HG03442 (cell line): Measurements from ENCODE around the gene LIN7B.
"Not testable (repeated sequence)": the region's sequence is repeated elsewhere in the genome, so short reads cannot be mapped to it uniquely, and the experiment has no call there.

Source experiments
- ATAC-seq: cut with Tn5 transposase; IDR thresholded peaks from one replicate; pipeline ENCODE4 v1.9.1; 2021; ENCODE audit warnings: mild to moderate bottlenecking, moderate library complexity; ENCODE audit not compliant: unreplicated experiment

The LIN7B gene

DNA sequence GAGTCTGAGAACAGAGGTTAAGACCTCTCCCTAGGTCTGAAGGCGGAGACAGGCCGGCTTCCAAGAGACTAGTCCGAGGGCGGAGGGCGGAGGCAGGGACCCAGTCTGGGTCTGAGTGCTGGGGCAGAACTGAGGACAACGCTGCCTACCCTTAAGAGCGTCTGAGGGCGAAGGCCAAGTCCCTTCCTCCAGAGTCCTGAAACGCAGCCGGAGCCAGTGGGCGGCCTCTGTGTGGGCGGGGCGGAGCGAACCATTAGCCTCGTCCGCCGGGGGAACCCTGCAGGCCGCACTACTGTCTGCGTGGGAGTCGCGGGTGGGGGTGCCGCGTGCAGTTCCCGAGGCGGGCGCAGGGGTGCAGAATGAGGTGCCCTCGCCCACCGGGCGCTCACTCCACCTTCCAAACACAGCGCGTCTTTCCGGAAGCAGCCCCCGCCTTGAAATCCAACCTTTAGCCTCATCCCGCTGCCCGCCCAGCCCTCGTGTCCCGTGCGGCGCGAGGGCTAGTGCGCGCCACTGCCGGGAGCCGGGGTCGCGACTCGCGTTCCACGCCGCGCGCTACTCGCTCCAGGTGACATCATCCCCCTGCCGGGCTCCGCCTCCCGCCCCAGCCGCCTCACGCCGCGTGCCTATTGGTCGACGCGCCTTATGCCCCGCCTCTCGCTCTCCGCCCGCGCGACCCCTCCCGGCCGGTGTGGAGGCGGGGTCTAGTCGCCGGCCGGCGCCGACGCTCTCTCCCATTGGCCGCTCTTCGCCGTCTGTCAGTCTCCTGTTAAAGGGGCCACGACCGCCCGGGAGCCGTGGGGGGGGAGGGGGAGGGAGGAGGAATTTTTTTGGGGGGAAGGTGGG, 4.6 kb downstream of the LIN7B start, which contains the start of gene C19orf73:
Gene C19orf73 (minus strand): TSS at position 579 of the 846 bp plus-strand sequence. CDS start 121 bp downstream, at position 458.
- peak; percentile 71 for ATAC-seq

GRCh38 chr19:49119411-49120324, 5.5 kb downstream of the LIN7B start, which contains the start of gene PPFIA3:
TSS of gene PPFIA3 (plus strand) at chr19:49119544. CDS start at chr19:49127874, 8,330 bp downstream.
- no peak for ATAC-seq

DNA sequence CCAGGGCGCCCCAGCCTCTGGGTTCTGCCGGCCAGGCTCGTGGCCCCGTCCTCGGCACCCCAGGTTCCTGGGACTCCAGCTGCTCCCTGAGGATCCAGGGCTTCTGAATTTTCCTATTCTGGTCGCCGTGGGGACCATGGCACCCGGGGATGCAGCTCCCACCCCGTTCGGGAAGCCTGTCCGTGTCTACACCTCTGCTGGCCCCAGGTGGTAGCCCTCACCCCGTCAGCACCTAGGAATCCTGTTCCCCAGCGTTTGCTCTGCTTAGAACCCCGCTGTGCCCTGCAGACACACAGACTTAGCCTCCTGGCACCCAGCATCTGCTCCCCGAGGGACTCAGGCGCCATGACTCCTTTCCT, 6.1 kb downstream of the LIN7B start:
- ATAC-seq = no peak

- no peak for ATAC-seq
Observed at GRCh38 chr19:49120868-49121267, 6.7 kb downstream of the LIN7B start.

DNA sequence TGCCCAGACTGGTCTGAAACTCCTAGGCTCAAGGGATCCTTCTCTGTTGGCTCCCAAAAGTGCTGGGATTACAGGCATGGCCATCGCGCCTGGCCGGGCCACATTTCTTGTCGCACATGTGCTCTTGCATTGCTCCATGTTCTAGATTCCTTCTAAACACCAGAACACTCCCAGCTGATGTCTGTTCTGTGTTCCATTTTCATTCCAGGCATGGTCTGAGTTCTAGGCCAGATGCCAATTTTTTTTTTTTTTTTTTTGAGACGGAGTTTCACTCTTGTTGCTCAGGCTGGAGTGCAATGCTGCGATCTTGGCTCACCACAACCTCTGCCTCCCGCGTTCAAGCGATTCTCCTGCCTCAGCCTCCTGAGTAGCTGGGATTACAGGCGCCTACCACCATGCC, 7.7 kb downstream of the LIN7B start:
- not testable (repeated sequence) for ATAC-seq

GRCh38 chr19:49123285-49123684, 9.1 kb downstream of the LIN7B start:
- not testable (repeated sequence) for ATAC-seq

GRCh38 chr19:49125025-49125731, 11.0 kb downstream of the LIN7B start:
- ATAC-seq = no peak

DNA sequence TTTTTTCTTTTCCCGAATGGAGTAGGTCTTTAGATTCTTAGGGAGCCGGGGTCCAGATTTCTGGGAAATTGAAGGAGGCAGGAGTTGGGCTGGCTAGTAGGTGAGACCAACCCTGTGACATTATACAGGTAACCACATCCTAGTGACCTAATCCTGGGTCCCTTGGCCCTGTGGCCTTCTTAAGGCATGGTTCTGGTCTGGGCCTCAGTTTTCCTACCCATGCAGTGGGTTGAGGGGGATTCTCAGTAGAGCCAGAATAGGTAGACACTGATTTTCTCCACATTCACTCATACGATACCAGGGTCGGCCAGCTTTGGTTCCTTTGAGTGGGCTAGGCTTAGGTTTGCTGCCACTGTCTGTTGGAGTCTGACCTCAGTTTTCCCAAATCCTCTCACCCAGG, 12.4 kb downstream of the LIN7B start:
- ATAC-seq = no peak

- not testable (repeated sequence) for ATAC-seq
Observed at GRCh38 chr19:49127225-49127624, 13.1 kb downstream of the LIN7B start.

- peak; percentile 77 for ATAC-seq
Observed at GRCh38 chr19:49127674-49128544, 13.7 kb downstream of the LIN7B start.

- no peak for ATAC-seq
Observed at GRCh38 chr19:49128545-49129237, 14.5 kb downstream of the LIN7B start.

- no peak for ATAC-seq
Observed at GRCh38 chr19:49129238-49129583, 15.0 kb downstream of the LIN7B start.

DNA sequence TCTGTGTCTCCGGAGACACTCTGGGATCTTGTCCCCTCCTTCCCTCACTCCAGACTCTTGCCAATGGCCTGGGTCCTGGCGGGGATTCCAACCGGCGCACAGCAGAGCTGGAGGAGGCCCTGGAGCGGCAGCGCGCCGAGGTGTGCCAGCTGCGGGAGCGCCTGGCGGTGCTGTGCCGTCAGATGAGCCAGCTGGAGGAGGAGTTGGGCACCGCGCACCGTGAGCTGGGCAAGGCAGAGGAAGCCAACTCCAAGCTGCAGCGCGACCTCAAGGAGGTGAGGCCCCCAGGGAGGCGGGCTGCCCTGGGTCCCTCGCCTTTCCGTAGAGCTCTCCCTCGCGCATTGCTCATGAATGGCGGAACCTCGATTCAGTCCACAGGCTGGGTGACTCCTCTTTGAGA, 16.2 kb downstream of the LIN7B start:
- ATAC-seq = no peak

DNA sequence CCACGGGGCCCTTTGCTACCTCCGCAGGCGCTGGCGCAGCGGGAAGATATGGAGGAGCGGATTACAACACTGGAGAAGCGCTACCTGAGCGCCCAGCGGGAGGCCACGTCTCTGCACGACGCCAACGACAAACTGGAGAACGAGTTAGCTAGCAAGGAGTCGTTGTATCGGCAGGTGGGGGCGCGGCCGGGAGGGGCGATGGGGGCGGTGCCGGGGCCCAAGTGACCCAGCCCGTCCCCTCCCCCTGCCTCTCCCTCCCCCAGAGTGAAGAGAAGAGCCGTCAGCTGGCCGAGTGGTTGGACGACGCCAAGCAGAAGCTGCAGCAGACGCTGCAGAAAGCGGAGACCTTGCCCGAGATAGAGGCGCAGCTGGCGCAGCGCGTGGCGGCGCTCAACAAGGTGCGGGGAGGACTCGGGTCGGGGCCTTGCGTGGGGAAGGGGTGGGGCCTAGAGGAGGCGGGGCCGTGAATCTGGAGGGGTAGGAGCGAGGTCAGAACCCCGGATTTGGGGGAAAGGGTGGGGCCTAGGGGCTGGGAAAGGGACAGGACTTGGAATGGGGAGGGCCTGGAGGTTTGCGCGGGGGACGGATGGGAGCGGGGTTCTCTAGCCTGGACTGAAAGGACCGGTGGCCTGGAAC, 18.9 kb downstream of the LIN7B start:
- ATAC-seq = no peak

- ATAC-seq = no peak
Observed at GRCh38 chr19:49133621-49134454, 19.7 kb downstream of the LIN7B start.

DNA sequence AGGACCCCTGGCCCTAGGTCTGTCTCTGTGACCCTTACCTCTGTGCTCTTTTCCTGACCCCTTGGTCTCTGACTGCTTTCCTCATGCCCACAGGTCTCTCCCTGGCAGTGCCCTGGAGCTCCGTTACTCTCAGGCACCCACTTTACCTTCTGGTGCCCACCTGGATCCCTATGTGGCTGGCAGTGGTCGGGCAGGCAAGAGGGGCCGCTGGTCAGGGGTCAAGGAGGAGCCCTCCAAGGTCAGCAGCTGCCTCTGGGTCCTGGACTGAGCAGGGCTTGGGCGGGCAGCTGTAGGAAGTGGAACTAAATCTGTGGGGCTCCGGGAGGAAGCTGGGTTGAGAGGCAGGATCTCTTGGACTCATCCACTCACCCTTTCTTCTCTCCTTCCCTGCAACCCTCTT, 21.5 kb downstream of the LIN7B start:
- ATAC-seq = no peak

DNA sequence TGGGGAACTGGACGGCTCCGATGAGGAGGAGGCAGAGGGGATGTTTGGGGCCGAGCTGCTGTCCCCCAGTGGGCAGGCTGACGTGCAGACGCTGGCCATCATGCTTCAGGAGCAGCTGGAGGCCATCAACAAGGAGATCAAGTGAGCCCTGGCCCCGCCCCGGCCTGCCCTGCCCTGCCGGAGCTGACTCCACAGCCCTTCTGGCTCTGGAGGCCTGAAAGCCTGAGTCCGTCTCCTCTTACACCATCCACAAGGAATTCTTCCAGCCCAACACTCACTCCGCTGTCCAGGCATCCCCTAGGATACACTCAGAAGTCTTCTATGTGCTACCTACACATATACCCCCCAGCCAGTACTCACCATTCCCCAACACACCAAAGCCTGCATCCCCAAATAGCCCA, 22.6 kb downstream of the LIN7B start:
- no peak for ATAC-seq

DNA sequence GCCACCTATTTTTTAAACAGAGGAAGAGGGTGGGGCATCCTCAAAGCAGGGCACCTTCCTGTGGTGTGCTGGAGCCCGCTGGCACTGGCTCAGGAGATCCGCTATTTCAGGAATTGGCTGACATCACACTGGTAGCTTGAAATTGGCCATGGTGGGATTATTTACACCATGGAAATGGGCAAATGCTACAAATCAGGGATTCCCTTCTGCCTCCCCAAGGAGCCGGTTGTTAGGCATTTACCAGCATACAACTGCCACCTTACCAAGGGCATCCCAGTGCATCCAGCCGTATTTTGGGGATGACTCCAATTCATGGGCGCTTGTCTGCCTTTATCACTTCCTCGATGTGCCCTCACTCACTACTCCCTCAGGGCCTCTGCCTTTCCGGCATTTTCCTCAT, 26.8 kb downstream of the LIN7B start:
- no peak for ATAC-seq
